Uterus (tissue), 2 donors: ENCODE data around the gene NINL.

Source experiments
- POLR2A ChIP-seq, 2 donors: fragments of 450-650 bp; IDR thresholded peaks; one replicate each; pipeline ENCODE4 v1.6.1; 2016; ENCODE audit warnings: antibody characterized with exemption in 2 of 2, mild to moderate bottlenecking in 1 of 2, moderate library complexity in 1 of 2
- TF ChIP-seq, protein P1 (sequence below), 4 experiments: fragments of 200-600 bp in 2 of 4; fragments of 450-650 bp in 2 of 4; sonication (generic) in 2 of 4; IDR thresholded peaks; one replicate each; pipeline ENCODE4 v1.5.1; 2016 to 2019; ENCODE audit warnings: antibody characterized with exemption in 4 of 4, mild to moderate bottlenecking in 2 of 4, moderate library complexity in 1 of 4

DNA sequence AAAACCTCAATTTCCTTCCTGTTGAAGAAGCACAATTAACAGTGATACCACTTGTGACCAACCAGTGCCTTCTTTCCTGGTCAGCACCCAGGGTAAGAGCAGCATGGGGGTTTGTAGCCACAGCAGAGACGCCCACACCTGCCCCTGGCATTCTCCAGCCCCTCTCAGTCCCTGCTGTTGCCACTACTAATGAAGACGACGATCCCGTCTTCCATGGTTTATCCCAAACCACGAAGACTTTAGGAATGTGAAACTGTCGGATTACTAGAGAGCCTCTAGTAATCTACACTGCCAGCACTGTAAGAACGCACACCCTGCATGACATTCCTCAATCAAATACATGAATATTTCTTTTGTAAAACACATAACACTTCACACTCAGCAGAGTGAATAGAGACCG is 117.9 kb downstream of the NINL start:
- TF ChIP-seq, protein P1, sequence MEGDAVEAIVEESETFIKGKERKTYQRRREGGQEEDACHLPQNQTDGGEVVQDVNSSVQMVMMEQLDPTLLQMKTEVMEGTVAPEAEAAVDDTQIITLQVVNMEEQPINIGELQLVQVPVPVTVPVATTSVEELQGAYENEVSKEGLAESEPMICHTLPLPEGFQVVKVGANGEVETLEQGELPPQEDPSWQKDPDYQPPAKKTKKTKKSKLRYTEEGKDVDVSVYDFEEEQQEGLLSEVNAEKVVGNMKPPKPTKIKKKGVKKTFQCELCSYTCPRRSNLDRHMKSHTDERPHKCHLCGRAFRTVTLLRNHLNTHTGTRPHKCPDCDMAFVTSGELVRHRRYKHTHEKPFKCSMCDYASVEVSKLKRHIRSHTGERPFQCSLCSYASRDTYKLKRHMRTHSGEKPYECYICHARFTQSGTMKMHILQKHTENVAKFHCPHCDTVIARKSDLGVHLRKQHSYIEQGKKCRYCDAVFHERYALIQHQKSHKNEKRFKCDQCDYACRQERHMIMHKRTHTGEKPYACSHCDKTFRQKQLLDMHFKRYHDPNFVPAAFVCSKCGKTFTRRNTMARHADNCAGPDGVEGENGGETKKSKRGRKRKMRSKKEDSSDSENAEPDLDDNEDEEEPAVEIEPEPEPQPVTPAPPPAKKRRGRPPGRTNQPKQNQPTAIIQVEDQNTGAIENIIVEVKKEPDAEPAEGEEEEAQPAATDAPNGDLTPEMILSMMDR (IDR thresholded peaks at IDR 0.05), result no peak
- TF ChIP-seq POLR2A (IDR thresholded peaks at IDR 0.05), result no peak
